Central memory CD8-positive, alpha-beta T cell (primary cell): ENCODE data around the gene ARMH1.
"Not testable (repeated sequence)": the region's sequence is repeated elsewhere in the genome, so short reads cannot be mapped to it uniquely, and the experiment has no call there.

Experiments
- ATAC-seq: fragments of 150-1000 bp; cut with Tn5 transposase; replicated peaks from 2 replicates; pipeline ENCODE4 v1.10.0; 2022; ENCODE audit warnings: mild to moderate bottlenecking, moderate FRiP score, moderate number of reproducible peaks; ENCODE audit not compliant: poor library complexity, severe bottlenecking; ENCODE audit errors: extremely low read depth
- DNase-seq, 2 donors: peaks; one replicate each; pipeline ENCODE4 v3.0.0; 2021; ENCODE audit warnings: low spot score in 2 of 2
- H3K27ac Mint-ChIP-seq: one replicate; pipeline ENCODE4 v1.8.0; 2022; ENCODE audit warnings: low read depth, mild to moderate bottlenecking, moderate library complexity, mixed read lengths
- H3K27me3 Mint-ChIP-seq: one replicate; pipeline ENCODE4 v1.8.0; 2022; ENCODE audit warnings: mixed read lengths
- H3K36me3 Mint-ChIP-seq: one replicate; pipeline ENCODE4 v1.8.0; 2022; ENCODE audit warnings: mild to moderate bottlenecking, moderate library complexity, mixed read lengths; ENCODE audit not compliant: insufficient read depth
- H3K4me1 Mint-ChIP-seq: one replicate; pipeline ENCODE4 v1.8.0; 2022; ENCODE audit warnings: mixed read lengths
- H3K4me3 Mint-ChIP-seq: one replicate; pipeline ENCODE4 v1.8.0; 2022; ENCODE audit warnings: mild to moderate bottlenecking, moderate library complexity, mixed read lengths
- H3K9me3 Mint-ChIP-seq: one replicate; pipeline ENCODE4 v1.8.0; 2022; ENCODE audit warnings: mixed read lengths

Gene ARMH1

DNA sequence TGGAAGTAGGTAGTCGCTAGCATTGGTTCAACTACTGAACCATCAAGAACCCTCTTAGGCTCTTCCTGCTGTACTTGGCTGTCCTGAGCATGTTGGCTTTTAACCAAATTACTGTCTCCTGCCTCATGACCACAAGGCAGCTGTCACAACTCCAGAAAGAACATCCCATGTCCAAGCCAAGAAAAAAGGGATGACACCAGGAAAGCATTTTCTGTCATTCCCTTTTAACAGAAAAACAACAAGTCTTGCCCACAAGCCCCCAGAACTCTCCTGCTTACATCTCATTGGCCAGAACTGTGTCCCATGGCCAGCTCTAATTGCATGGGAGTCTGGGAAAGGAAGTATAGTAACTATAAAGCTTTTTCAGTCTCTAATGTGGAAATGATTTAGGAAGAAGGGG is 58.9 kb downstream of the ARMH1 start:
- no peak overlapping the region for H3K4me3 Mint-ChIP-seq
- no peak for DNase-seq
- H3K4me1 Mint-ChIP-seq: peaks cover 15% of the 10 kb centered on the region
- H3K9me3 Mint-ChIP-seq: no peaks in the 10 kb centered on the region
- H3K27ac Mint-ChIP-seq: no peak overlapping the region
- H3K36me3 Mint-ChIP-seq: peaks cover 10% of the 10 kb centered on the region
- H3K27me3 Mint-ChIP-seq: no peaks in the 10 kb centered on the region
- ATAC-seq: no peak

GRCh38 chr1:44733784-44734183 is 59.3 kb downstream of the ARMH1 start:
- peaks cover 10% of the 10 kb centered on the region for H3K36me3 Mint-ChIP-seq
- no peak overlapping the region for H3K4me3 Mint-ChIP-seq
- DNase-seq (no peak), ATAC-seq (no peak)
- H3K27ac Mint-ChIP-seq: no peak overlapping the region
- H3K9me3 Mint-ChIP-seq: no peaks in the 10 kb centered on the region
- peaks cover 14% of the 10 kb centered on the region for H3K4me1 Mint-ChIP-seq
- H3K27me3 Mint-ChIP-seq: no peaks in the 10 kb centered on the region

DNA sequence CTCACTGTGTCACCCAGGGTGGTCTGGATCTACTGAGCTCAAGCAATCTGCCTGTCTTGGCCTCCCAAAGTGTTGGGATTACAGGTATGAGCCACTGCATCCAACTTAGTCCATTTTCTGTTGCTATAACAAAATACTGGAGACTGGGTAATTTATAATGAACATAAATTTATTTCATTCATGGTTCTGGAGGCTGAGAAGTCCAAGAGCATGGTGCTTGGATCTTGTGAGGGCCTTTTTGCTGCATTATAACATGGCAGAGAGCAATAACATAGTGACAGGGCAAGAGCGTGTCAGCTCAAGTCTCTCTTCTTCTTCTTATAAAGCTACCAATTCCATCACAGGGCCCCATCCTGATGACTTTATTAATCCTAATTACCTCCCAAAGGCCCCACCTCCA is 61.5 kb downstream of the ARMH1 start:
- ATAC-seq (no peak), DNase-seq (no peak)
- Mint-ChIP-seq H3K4me3 (no peak overlapping the region), H3K27me3 (no peaks in the 10 kb centered on the region), H3K36me3 (peaks cover 10% of the 10 kb centered on the region), H3K4me1 (peaks cover 14% of the 10 kb centered on the region), H3K9me3 (no peaks in the 10 kb centered on the region), H3K27ac (no peak overlapping the region)

DNA sequence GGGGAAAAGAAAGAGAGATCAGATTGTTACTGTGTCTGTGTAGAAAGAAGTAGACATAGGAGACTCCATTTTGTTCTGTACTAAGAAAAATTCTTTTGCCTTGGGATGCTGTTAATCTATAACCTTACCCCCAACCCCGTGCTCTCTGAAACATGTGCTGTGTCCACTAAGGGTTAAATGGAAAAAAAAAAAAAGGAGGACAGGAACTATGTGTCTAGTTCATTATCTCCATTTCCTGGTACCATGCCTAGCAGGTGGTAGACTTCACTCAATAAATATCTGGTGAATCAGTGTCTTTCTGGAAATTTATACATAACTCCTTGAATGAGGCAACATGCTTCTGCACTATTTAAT is 64.4 kb downstream of the ARMH1 start:
- not testable (repeated sequence) for DNase-seq, ATAC-seq, H3K9me3 Mint-ChIP-seq, H3K36me3 Mint-ChIP-seq, H3K27me3 Mint-ChIP-seq
- Mint-ChIP-seq H3K4me3 (peak overlapping the region; percentile 82), H3K4me1 (peaks cover 11% of the 10 kb centered on the region), H3K27ac (peak overlapping the region; percentile 82)

- ATAC-seq: peak; percentile 100
- Mint-ChIP-seq H3K27me3 (no peaks in the 10 kb centered on the region), H3K36me3 (peaks cover 7% of the 10 kb centered on the region), H3K9me3 (no peaks in the 10 kb centered on the region), H3K27ac (peak within 1 kb of the TSS; percentile 82), H3K4me3 (peak within 1 kb of the TSS; percentile 82), H3K4me1 (peaks cover 11% of the 10 kb centered on the region)
- peak; percentile 94 to 95 for DNase-seq
Measured at GRCh38 chr1:44739307-44740178, 65.0 kb downstream of the ARMH1 start, which contains the start of gene KIF2C. Gene KIF2C, plus strand, starts transcription at chr1:44739837. Its CDS starts 96 bp downstream, at chr1:44739933.

DNA sequence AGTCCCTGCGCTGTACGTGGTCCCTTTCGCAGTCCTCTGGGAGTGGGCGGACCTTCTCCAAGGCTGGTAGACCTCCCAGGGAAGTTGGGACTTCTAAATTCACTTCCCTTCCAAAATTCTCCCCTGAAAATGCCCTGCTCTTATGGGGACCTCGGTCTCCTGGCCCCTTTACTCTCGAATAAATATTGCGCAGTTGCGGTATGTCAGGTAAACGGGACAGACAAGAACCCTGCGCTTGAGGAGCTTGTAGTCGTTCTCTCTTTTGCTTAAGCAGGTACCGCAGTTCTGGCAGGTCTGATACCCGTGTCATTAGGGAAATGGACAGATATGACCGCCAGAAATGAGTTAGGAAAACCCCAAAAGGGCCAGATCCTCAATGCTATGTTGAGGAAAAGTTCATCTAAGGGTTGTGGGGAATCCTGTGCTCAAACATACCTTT is 65.7 kb downstream of the ARMH1 start:
- peaks cover 7% of the 10 kb centered on the region for H3K36me3 Mint-ChIP-seq
- ATAC-seq: no peak
- peak overlapping the region; percentile 82 for H3K27ac Mint-ChIP-seq
- no peak for DNase-seq
- H3K4me1 Mint-ChIP-seq: peaks cover 11% of the 10 kb centered on the region
- no peaks in the 10 kb centered on the region for H3K9me3 Mint-ChIP-seq
- H3K27me3 Mint-ChIP-seq: no peaks in the 10 kb centered on the region
- H3K4me3 Mint-ChIP-seq: peak overlapping the region; percentile 82

DNA sequence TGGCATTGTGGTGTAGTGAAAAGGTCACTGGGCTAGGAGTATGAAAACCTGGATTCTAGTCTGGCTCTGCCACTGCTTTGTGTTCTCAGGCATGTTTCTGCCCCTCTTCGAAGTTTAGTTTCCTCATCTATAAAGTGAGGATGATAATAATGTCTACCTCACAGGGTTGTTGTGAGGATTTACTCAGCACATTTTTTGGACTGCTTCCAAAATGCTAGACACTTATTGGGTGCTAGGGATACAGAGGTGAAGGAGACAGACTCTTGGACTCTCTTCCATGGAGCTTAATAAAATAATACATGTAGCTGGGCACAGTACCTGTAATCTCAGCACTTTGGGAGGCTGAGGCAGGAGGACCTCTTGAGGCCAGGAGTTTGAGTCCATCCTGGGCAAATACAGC is 68.7 kb downstream of the ARMH1 start:
- Mint-ChIP-seq H3K9me3 (no peaks in the 10 kb centered on the region), H3K27ac (no peak overlapping the region), H3K4me1 (peaks cover 11% of the 10 kb centered on the region), H3K4me3 (no peak overlapping the region), H3K36me3 (peaks cover 7% of the 10 kb centered on the region), H3K27me3 (no peaks in the 10 kb centered on the region)
- no peak for ATAC-seq
- no peak for DNase-seq

GRCh38 chr1:44747878-44748277 is 73.4 kb downstream of the ARMH1 start:
- DNase-seq: no peak
- no peaks in the 10 kb centered on the region for H3K4me1 Mint-ChIP-seq
- ATAC-seq: no peak
- peaks cover 4% of the 10 kb centered on the region for H3K36me3 Mint-ChIP-seq
- no peaks in the 10 kb centered on the region for H3K27me3 Mint-ChIP-seq
- no peaks in the 10 kb centered on the region for H3K9me3 Mint-ChIP-seq
- no peak overlapping the region for H3K4me3 Mint-ChIP-seq
- H3K27ac Mint-ChIP-seq: no peak overlapping the region

- Mint-ChIP-seq H3K9me3 (no peaks in the 10 kb centered on the region), H3K4me3 (no peak overlapping the region), H3K4me1 (no peaks in the 10 kb centered on the region), H3K27me3 (no peaks in the 10 kb centered on the region), H3K36me3 (peaks cover 2% of the 10 kb centered on the region), H3K27ac (no peak overlapping the region)
- ATAC-seq (no peak), DNase-seq (no peak)
Measured at GRCh38 chr1:44757420-44757819, 82.9 kb downstream of the ARMH1 start.

GRCh38 chr1:44759077-44759476 is 84.6 kb downstream of the ARMH1 start:
- no peaks in the 10 kb centered on the region for H3K27me3 Mint-ChIP-seq
- H3K9me3 Mint-ChIP-seq: no peaks in the 10 kb centered on the region
- DNase-seq (no peak), ATAC-seq (no peak)
- no peak overlapping the region for H3K4me3 Mint-ChIP-seq
- peaks cover 4% of the 10 kb centered on the region for H3K36me3 Mint-ChIP-seq
- no peak overlapping the region for H3K27ac Mint-ChIP-seq
- no peaks in the 10 kb centered on the region for H3K4me1 Mint-ChIP-seq

DNA sequence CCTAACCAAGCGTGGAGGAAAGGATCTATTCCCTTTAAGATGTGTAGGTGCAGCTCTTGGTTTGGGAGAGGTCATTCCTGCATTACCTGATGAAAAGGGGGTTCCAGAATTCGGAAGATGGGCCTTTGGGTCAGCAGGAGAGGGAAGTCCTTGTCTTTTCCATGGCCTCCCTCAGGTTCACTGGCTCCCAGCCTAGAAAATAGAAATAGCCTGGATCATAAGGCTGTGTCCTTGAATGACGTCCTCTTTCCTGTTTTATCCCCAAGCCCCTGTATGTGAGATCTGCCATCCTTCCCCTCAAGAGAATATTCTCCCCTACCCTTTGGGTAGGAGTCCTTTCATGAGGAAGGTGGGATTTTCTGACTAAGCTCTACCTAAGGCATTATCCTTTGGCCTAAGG is 86.4 kb downstream of the ARMH1 start:
- H3K36me3 Mint-ChIP-seq: peaks cover 4% of the 10 kb centered on the region

GRCh38 chr1:44766421-44766820 is 91.9 kb downstream of the ARMH1 start:
- H3K4me1 Mint-ChIP-seq, ATAC-seq, H3K4me3 Mint-ChIP-seq, H3K9me3 Mint-ChIP-seq, H3K36me3 Mint-ChIP-seq, DNase-seq, H3K27ac Mint-ChIP-seq, H3K27me3 Mint-ChIP-seq: not testable (repeated sequence)

More for the DNA sequence above, 86.4 kb downstream of the ARMH1 start:
- no peaks in the 10 kb centered on the region for H3K27me3 Mint-ChIP-seq
- DNase-seq (no peak), ATAC-seq (no peak)
- H3K27ac Mint-ChIP-seq: no peak overlapping the region
- no peaks in the 10 kb centered on the region for H3K9me3 Mint-ChIP-seq
- H3K4me3 Mint-ChIP-seq: no peak overlapping the region
- H3K4me1 Mint-ChIP-seq: no peaks in the 10 kb centered on the region
